IPS-NIHi7 (cell line): ENCODE results near the gene FAM9B.

ENCODE experiments used
- DNase-seq: peaks from one replicate; pipeline ENCODE4 v3.0.0; 2012; ENCODE audit warnings: mixed read lengths; ENCODE audit errors: extremely low spot score

FAM9B gene

GRCh38 chrX:8980756-8981155 lies 53.2 kb downstream of the FAM9B start:
- DNase-seq: no peak
